HepG2 (cell line): ENCODE data around the gene TECPR1. TPM values are rescaled to one million over a fixed set of nuclear protein-coding genes. Genes with fewer than 3 reads are reported as not detected.
A peak's percentile ranks its signal among the peaks of the same experiment; 100 is the strongest.

ENCODE experiments used
- AGO2 ChIP-seq: fragments of 200-400 bp; formaldehyde crosslinking; optimal IDR thresholded peaks from 2 replicates; pipeline ENCODE3; 2017; ENCODE audit warnings: mild to moderate bottlenecking, low read depth, low read length, moderate library complexity
- CTCF ChIP-seq: sonication (generic); formaldehyde crosslinking; IDR thresholded peaks from 2 replicates; pipeline ENCODE4 v1.5.0; 2020; ENCODE audit warnings: mild to moderate bottlenecking, missing genetic modification reagents, moderate library complexity
- DNMT3B ChIP-seq: conservative IDR thresholded peaks from 2 replicates; pipeline ENCODE4 v1.6.1; 2016; ENCODE audit warnings: missing biosample characterization, control low read depth
- FIP1L1 ChIP-seq: fragments of 200-400 bp; formaldehyde crosslinking; IDR thresholded peaks from 2 replicates; pipeline ENCODE4 v1.6.1; 2018; ENCODE audit warnings: low read depth, mild to moderate bottlenecking, low read length, moderate library complexity, borderline replicate concordance; ENCODE audit not compliant: insufficient read depth
- HNF1B ChIP-seq: sonication (generic); formaldehyde crosslinking; IDR thresholded peaks from 2 replicates; pipeline ENCODE4 v1.5.1; 2020; ENCODE audit warnings: mild to moderate bottlenecking, moderate library complexity, missing genetic modification reagents
- HNRNPLL ChIP-seq: fragments of 200-400 bp; formaldehyde crosslinking; IDR thresholded peaks from 2 replicates; pipeline ENCODE4 v1.6.1; 2017; ENCODE audit warnings: mild to moderate bottlenecking, low read depth, low read length; ENCODE audit not compliant: poor library complexity, severe bottlenecking
- IRF9 ChIP-seq: sonication (generic); formaldehyde crosslinking; IDR thresholded peaks from 2 replicates; pipeline ENCODE4 v1.8.0; 2022; ENCODE audit warnings: missing genetic modification reagents, mild to moderate bottlenecking, borderline replicate concordance
- KDM4B ChIP-seq: sonication (generic); formaldehyde crosslinking; IDR thresholded peaks from 2 replicates; pipeline ENCODE4 v1.4.0; 2020; ENCODE audit warnings: missing genetic modification reagents
- NONO ChIP-seq, 2 experiments: fragments of 450-650 bp in 1 of 2; sonication (generic) in 1 of 2; formaldehyde crosslinking in 1 of 2; IDR thresholded peaks in 1 of 2; conservative IDR thresholded peaks in 1 of 2; 2 replicates each; pipeline versions ENCODE4 v1.6.1 to v1.8.0; 2017 to 2022; ENCODE audit warnings: mild to moderate bottlenecking in 1 of 2, missing genetic modification reagents in 1 of 2, moderate library complexity in 1 of 2
- NR0B2 ChIP-seq: sonication (generic); formaldehyde crosslinking; IDR thresholded peaks from 2 replicates; pipeline ENCODE4 v1.4.0; 2020; ENCODE audit warnings: mild to moderate bottlenecking, missing genetic modification reagents
- PTBP1 ChIP-seq: fragments of 200-400 bp; formaldehyde crosslinking; IDR thresholded peaks from 2 replicates; pipeline ENCODE4 v1.6.1; 2018; ENCODE audit warnings: low read length, low read depth; ENCODE audit not compliant: poor library complexity, severe bottlenecking
- RBM22 ChIP-seq: fragments of 200-400 bp; formaldehyde crosslinking; optimal IDR thresholded peaks from 2 replicates; pipeline ENCODE3; 2017; ENCODE audit warnings: mild to moderate bottlenecking, low read length, moderate library complexity
- RFXAP ChIP-seq: sonication (generic); formaldehyde crosslinking; IDR thresholded peaks from 2 replicates; pipeline ENCODE4 v1.4.0; 2020; ENCODE audit warnings: missing genetic modification reagents, borderline replicate concordance
- RXRB ChIP-seq: IDR thresholded peaks from 2 replicates; pipeline ENCODE4 v1.6.1; 2016; ENCODE audit warnings: borderline replicate concordance, missing genetic modification reagents, missing compliant biosample characterization
- SAFB2 ChIP-seq: sonication (generic); formaldehyde crosslinking; IDR thresholded peaks from 2 replicates; pipeline ENCODE4 v1.5.1; 2020; ENCODE audit warnings: missing genetic modification reagents, low read depth, mild to moderate bottlenecking, borderline replicate concordance
- SALL1 ChIP-seq: sonication (generic); formaldehyde crosslinking; IDR thresholded peaks from 2 replicates; pipeline ENCODE4 v1.8.0; 2022; ENCODE audit warnings: mild to moderate bottlenecking, missing genetic modification reagents
- ZFX ChIP-seq: sonication (generic); formaldehyde crosslinking; IDR thresholded peaks from 2 replicates; pipeline ENCODE4 v1.4.0; 2020; ENCODE audit warnings: mild to moderate bottlenecking, low read depth, missing genetic modification reagents, moderate library complexity
- ZNF256 ChIP-seq: sonication (generic); formaldehyde crosslinking; conservative IDR thresholded peaks from 2 replicates; pipeline ENCODE4 v1.4.0; 2020; ENCODE audit warnings: missing genetic modification reagents
- ZNF501 ChIP-seq: sonication (generic); formaldehyde crosslinking; IDR thresholded peaks from 2 replicates; pipeline ENCODE4 v1.5.1; 2020; ENCODE audit warnings: mild to moderate bottlenecking, moderate library complexity, missing genetic modification reagents
- ZXDC ChIP-seq: sonication (generic); formaldehyde crosslinking; IDR thresholded peaks from 2 replicates; pipeline ENCODE4 v1.5.0; 2020; ENCODE audit warnings: mild to moderate bottlenecking, missing genetic modification reagents
- polyA plus RNA-seq, 8 experiments: library from polyadenylated mRNA; depleted of rRNA in 3 of 8; stranded (reverse) in 7 of 8; unstranded in 1 of 8; fragments of >200 nt; fragmentation: Illumina TruSeq in 4 of 8; extraction: Trizol in 4 of 8; gene quantifications; 2 replicates each; pipeline versions ENCODE4 v1.2.1 to v1.2.3, GENCODE V29; 2011 to 2016; ENCODE audit warnings: low read depth in 4 of 8, missing spikeins in 1 of 8, mixed read lengths in 1 of 8; ENCODE audit not compliant: insufficient read depth in 1 of 8
- total RNA-seq, 5 experiments: library from RNA; depleted of rRNA; stranded (reverse); fragments of >200 nt; fragmentation: Illumina TruSeq; extraction: Trizol; gene quantifications; 2 replicates each; pipeline ENCODE4 v1.2.3, GENCODE V29; 2016; ENCODE audit warnings: low read depth in 1 of 5

Gene TECPR1
- total and polyA plus RNA-seq, 2 of the 13 experiments (the other 11 are each of a cell fraction or from before 2014, with no cell fraction given) = 2.3 to 6.3 TPM

GRCh38 chr7:98294798-98295382, 42.9 kb upstream of the TECPR1 start (continued):
- no peak for TF ChIP-seq NONO (IDR thresholded peaks at IDR 0.05)
- 0 out of 2 replicates have a peak, but pooled peaks have one; percentile 30 for TF ChIP-seq NONO (CRISPR knock-in tag; conservative IDR thresholded peaks at IDR 0.05)
- no peak for TF ChIP-seq NR0B2 (CRISPR knock-in tag)
- TF ChIP-seq PTBP1 = peak; percentile 71
- peak; percentile 80 for TF ChIP-seq RBM22
- no peak for TF ChIP-seq FIP1L1
- peak; percentile 94 for TF ChIP-seq AGO2
- peak; percentile 49; the same call in 1 of the 2 replicates for TF ChIP-seq HNF1B (CRISPR knock-in tag)
- no peak for TF ChIP-seq ZXDC (CRISPR knock-in tag)
- TF ChIP-seq CTCF (CRISPR knock-in tag) = peak; percentile 88
- TF ChIP-seq RXRB = no peak
- TF ChIP-seq KDM4B (CRISPR knock-in tag) = no peak
- TF ChIP-seq RFXAP (CRISPR knock-in tag) = no peak
- TF ChIP-seq IRF9 (CRISPR knock-in tag) = 0 out of 2 replicates have a peak, but pooled peaks have one; percentile 51
- TF ChIP-seq HNRNPLL = no peak
- no peak for TF ChIP-seq ZNF256 (CRISPR knock-in tag)
- TF ChIP-seq SALL1 (CRISPR knock-in tag) = peak; percentile 17; the same call in 1 of the 2 replicates
- TF ChIP-seq ZFX (CRISPR knock-in tag) = peak; percentile 27; the same call in 1 of the 2 replicates
- TF ChIP-seq SAFB2 (CRISPR knock-in tag) = 0 out of 2 replicates have a peak, but pooled peaks have one; percentile 41
- no peak for TF ChIP-seq DNMT3B (CRISPR knock-in tag)
- peak; percentile 46; the same call in 1 of the 2 replicates for TF ChIP-seq ZNF501 (CRISPR knock-in tag)
